CD14-positive monocyte (primary cell): ENCODE measurements around the gene HERC4. TPM values are rescaled to one million over a fixed set of nuclear protein-coding genes. Genes with fewer than 3 reads are reported as not detected.

Experiments used
- DNase-seq, 3 donors: peaks; one replicate each; pipeline ENCODE4 v3.0.0-alpha.2; 2011 to 2022
- H2AFZ ChIP-seq: 2 replicates; pipeline ENCODE4 v1.6.0; 2012; ENCODE audit warnings: mild to moderate bottlenecking, low read depth, low read length, inconsistent platforms; ENCODE audit not compliant: insufficient read depth, poor library complexity, severe bottlenecking
- H3K27ac ChIP-seq, 2 donors: 1 replicate in 1 of 2; 2 replicates in 1 of 2; pipeline ENCODE4 v1.5.1; 2012 to 2013; ENCODE audit warnings: low read length in 2 of 2, control low read depth in 1 of 2, inconsistent platforms in 1 of 2, low read depth in 1 of 2, mild to moderate bottlenecking in 1 of 2
- H3K27me3 ChIP-seq, 2 donors: one replicate each; pipeline versions ENCODE4 v1.6.0 to v1.6.1; 2011 to 2013; ENCODE audit warnings: low read length in 2 of 2; ENCODE audit not compliant: control insufficient read depth in 2 of 2, insufficient read depth in 2 of 2
- H3K36me3 ChIP-seq, 2 donors: replicated peaks in 1 of 2; 1 replicate in 1 of 2; 2 replicates in 1 of 2; pipeline versions ENCODE4 v1.5.1 to v1.6.1; 2012 to 2013; ENCODE audit warnings: low read length in 2 of 2, control low read depth in 1 of 2, inconsistent platforms in 1 of 2, mild to moderate bottlenecking in 1 of 2; ENCODE audit not compliant: insufficient read depth in 2 of 2, control insufficient read depth in 1 of 2
- H3K4me1 ChIP-seq, 2 donors: 1 replicate in 1 of 2; 2 replicates in 1 of 2; pipeline versions ENCODE4 v1.5.1 to v1.6.1; 2012 to 2013; ENCODE audit warnings: low read length in 2 of 2, control low read depth in 1 of 2, inconsistent platforms in 1 of 2, mild to moderate bottlenecking in 1 of 2, moderate library complexity in 1 of 2; ENCODE audit not compliant: insufficient read depth in 2 of 2, control insufficient read depth in 1 of 2
- H3K4me2 ChIP-seq: replicated peaks from 2 replicates; pipeline ENCODE3; 2012; ENCODE audit warnings: low read length, moderate library complexity, mild to moderate bottlenecking; ENCODE audit not compliant: poor library complexity, severe bottlenecking; ENCODE audit errors: extremely low read depth
- H3K4me3 ChIP-seq, 3 experiments: fragments of 200-600 bp in 1 of 3; sonication (generic) in 1 of 3; replicated peaks in 1 of 3; 1 replicate in 2 of 3; 2 replicates in 1 of 3; pipeline ENCODE4 v1.5.1; 2011 to 2013; ENCODE audit warnings: low read length in 3 of 3, mild to moderate bottlenecking in 3 of 3, control low read depth in 2 of 3, low read depth in 2 of 3, inconsistent platforms in 1 of 3, moderate library complexity in 1 of 3
- H3K79me2 ChIP-seq: 2 replicates; pipeline ENCODE4 v1.6.0; 2012; ENCODE audit warnings: mild to moderate bottlenecking, control low read depth, inconsistent platforms, low read length, moderate library complexity; ENCODE audit not compliant: insufficient read depth
- H3K9ac ChIP-seq: 2 replicates; pipeline ENCODE4 v1.6.0; 2017; ENCODE audit warnings: low read length, mild to moderate bottlenecking; ENCODE audit not compliant: insufficient read depth, poor library complexity, severe bottlenecking
- H3K9me3 ChIP-seq, 2 donors: replicated peaks in 1 of 2; 1 replicate in 1 of 2; 2 replicates in 1 of 2; pipeline versions ENCODE4 v1.5.1 to v1.6.1; 2012 to 2013; ENCODE audit warnings: low read length in 2 of 2, control low read depth in 1 of 2; ENCODE audit not compliant: control insufficient read depth in 1 of 2, insufficient read depth in 1 of 2
- H4K20me1 ChIP-seq: 2 replicates; pipeline ENCODE4 v1.6.0; 2012; ENCODE audit warnings: mild to moderate bottlenecking, low read length, control low read depth, moderate library complexity; ENCODE audit not compliant: insufficient read depth
- H3K27ac Mint-ChIP-seq, 7 donors: one replicate each; pipeline ENCODE4 v1.8.0; 2020; ENCODE audit warnings: mild to moderate bottlenecking in 7 of 7, mixed read lengths in 7 of 7, moderate library complexity in 6 of 7, inconsistent platforms in 2 of 7
- H3K27me3 Mint-ChIP-seq, 3 donors: one replicate each; pipeline ENCODE4 v1.8.0; 2021 to 2022; ENCODE audit warnings: low read depth in 3 of 3, mild to moderate bottlenecking in 3 of 3, mixed read lengths in 3 of 3, moderate library complexity in 3 of 3, inconsistent platforms in 1 of 3
- H3K36me3 Mint-ChIP-seq, 2 donors: one replicate each; pipeline ENCODE4 v1.8.0; 2020; ENCODE audit warnings: mixed read lengths in 2 of 2, inconsistent platforms in 1 of 2, mild to moderate bottlenecking in 1 of 2
- H3K4me1 Mint-ChIP-seq: one replicate; pipeline ENCODE4 v1.8.0; 2020; ENCODE audit warnings: mild to moderate bottlenecking, mixed read lengths
- H3K4me3 Mint-ChIP-seq, 2 donors: one replicate each; pipeline ENCODE4 v1.8.0; 2020; ENCODE audit warnings: mild to moderate bottlenecking in 2 of 2, mixed read lengths in 2 of 2, moderate library complexity in 1 of 2
- H3K9me3 Mint-ChIP-seq, 7 donors: one replicate each; pipeline ENCODE4 v1.8.0; 2020 to 2022; ENCODE audit warnings: mixed read lengths in 7 of 7, mild to moderate bottlenecking in 6 of 7, moderate library complexity in 6 of 7, inconsistent platforms in 2 of 7
- CTCF ChIP-seq: fragments of 200-600 bp; IDR thresholded peaks from one replicate; pipeline ENCODE4 v1.8.0; 2022; ENCODE audit warnings: antibody characterized with exemption, mild to moderate bottlenecking
- WGBS: methylation state at CpG from one replicate; pipeline ENCODE4 v1.1.5; 2013; ENCODE audit warnings: missing lambda C conversion rate; ENCODE audit not compliant: insufficient coverage; 5-methylcytosine and 5-hydroxymethylcytosine counted together
- intact Hi-C, 2 donors: fragments of 100-400 bp; cut with micrococcal nuclease; formaldehyde crosslinking; loops; one replicate each; pipeline versions ENCODE4 v1.15.0 to v1.15.1; 2023
- polyA minus RNA-seq: library from RNA; depleted of rRNA, polyadenylated mRNA; stranded (reverse); fragments of >200 nt; gene quantifications from 2 replicates; pipeline ENCODE4 v1.2.3, GENCODE V29; 2012
- polyA plus RNA-seq, 3 donors: library from polyadenylated mRNA; depleted of rRNA in 1 of 3; unstranded in 2 of 3; stranded (reverse) in 1 of 3; fragments of 300-500 nt in 2 of 3; fragments of >200 nt in 1 of 3; fragmentation: Illumina TruSeq in 2 of 3; gene quantifications; 1 replicate in 2 of 3; 2 replicates in 1 of 3; pipeline ENCODE4 v1.2.3, GENCODE V29; 2012 to 2021
- total RNA-seq, 12 experiments: library from RNA in 1 of 12; stranded (reverse) in 1 of 12; fragments of 120-200 nt in 1 of 12; gene quantifications; one replicate each; pipeline ENCODE4 v1.2.4 and lab custom pipeline; 2013 to 2026; ENCODE audit warnings: mixed read lengths in 6 of 12, inconsistent platforms in 1 of 12

Gene HERC4, protein sequence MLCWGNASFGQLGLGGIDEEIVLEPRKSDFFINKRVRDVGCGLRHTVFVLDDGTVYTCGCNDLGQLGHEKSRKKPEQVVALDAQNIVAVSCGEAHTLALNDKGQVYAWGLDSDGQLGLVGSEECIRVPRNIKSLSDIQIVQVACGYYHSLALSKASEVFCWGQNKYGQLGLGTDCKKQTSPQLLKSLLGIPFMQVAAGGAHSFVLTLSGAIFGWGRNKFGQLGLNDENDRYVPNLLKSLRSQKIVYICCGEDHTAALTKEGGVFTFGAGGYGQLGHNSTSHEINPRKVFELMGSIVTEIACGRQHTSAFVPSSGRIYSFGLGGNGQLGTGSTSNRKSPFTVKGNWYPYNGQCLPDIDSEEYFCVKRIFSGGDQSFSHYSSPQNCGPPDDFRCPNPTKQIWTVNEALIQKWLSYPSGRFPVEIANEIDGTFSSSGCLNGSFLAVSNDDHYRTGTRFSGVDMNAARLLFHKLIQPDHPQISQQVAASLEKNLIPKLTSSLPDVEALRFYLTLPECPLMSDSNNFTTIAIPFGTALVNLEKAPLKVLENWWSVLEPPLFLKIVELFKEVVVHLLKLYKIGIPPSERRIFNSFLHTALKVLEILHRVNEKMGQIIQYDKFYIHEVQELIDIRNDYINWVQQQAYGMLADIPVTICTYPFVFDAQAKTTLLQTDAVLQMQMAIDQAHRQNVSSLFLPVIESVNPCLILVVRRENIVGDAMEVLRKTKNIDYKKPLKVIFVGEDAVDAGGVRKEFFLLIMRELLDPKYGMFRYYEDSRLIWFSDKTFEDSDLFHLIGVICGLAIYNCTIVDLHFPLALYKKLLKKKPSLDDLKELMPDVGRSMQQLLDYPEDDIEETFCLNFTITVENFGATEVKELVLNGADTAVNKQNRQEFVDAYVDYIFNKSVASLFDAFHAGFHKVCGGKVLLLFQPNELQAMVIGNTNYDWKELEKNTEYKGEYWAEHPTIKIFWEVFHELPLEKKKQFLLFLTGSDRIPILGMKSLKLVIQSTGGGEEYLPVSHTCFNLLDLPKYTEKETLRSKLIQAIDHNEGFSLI
- total RNA-seq (2013): 46.6 TPM
- polyA plus RNA-seq: 10 to 100 TPM; 10.7 to 17.5 (median 14.3) TPM
- polyA minus RNA-seq: 9.4 and 11.2 TPM in 2 replicates
- total RNA-seq (lab: John Stamatoyannopoulos, UW): 31.7 to 63.8 (median 51.0) reads per million in 11 experiments

DNA sequence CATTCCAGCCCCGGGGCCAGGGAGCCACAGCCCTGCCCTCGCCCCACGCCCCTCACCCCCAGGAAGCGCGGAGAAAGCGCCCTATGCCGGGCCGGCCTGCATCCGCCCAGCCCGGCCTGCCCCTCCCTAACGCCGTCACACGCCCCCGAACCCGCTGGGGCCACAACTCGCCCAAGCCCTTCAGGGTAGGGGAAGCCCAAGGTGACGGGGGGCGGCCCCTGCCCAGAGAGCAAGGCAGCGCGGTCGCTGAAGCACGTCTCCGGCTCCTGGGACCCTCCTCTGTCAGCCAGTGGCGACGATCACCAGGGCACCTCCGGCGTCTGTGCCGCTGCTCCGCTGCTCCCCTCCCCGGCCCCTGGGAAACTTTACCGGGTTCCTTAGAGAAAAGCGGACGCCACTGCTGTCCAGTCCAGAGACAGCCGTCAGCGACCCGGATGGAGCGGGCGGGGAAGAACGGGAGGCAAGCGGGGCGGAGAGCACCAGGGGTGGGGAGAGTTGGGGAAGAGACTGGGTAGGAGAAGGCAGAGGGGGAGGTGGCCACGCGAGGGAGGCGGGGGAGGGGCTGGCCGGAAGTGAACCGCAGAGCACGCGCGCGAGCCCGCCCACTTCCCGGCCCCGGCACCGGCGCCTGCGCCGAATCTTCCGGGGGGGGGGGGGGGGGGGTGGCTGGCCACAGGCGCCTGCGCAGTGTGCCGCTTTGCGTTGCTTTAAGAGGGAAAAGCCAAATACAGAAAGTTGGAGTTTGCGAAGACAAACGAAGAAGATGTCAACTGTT, at the start of gene HERC4:
Gene HERC4, minus strand, starts transcription at position 509 of the 775 bp plus-strand sequence. CDS start 2,175 bp downstream, outside the sequence.
- peaks cover 30% of the 10 kb centered on the region for H3K4me1 Mint-ChIP-seq
- H4K20me1 ChIP-seq: peaks cover 34% of the 10 kb centered on the region
- H3K9me3 ChIP-seq: no peaks in the 10 kb centered on the region
- 0% methylated on average over 43 of the region's 64 CpGs for WGBS
- peak within 1 kb of the TSS; percentile 77 for H3K4me2 ChIP-seq
- peaks cover 15 to 31% of the 10 kb centered on the region in 2 donors for H3K4me1 ChIP-seq
- H3K27ac ChIP-seq: peak within 1 kb of the TSS; percentile 96 to 100
- peak within 1 kb of the TSS; percentile 98 for H3K9ac ChIP-seq
- H3K27ac Mint-ChIP-seq: peak within 1 kb of the TSS; percentile 92 to 97 (median 95)
- no peak for TF ChIP-seq CTCF
- no peaks in the 10 kb centered on the region for H3K9me3 Mint-ChIP-seq
- peak; percentile 87 to 95 (median 94) for DNase-seq
- peaks cover 0 to 11% of the 10 kb centered on the region in 2 donors for H3K36me3 ChIP-seq
- H3K27me3 Mint-ChIP-seq: no peaks in the 10 kb centered on the region
- intact Hi-C loops: loop anchor here (5.0 to 10.0 kb wide), 3 partner anchors 190 to 257 kb away; partner anchors contain the start of genes HNRNPH3 (in 2 of the 2), PBLD (in 2 of the 2) and SIRT1 (in 1 of the 2)
- H3K79me2 ChIP-seq: peaks cover 47% of the 10 kb centered on the region
- no peaks in the 10 kb centered on the region for H3K27me3 ChIP-seq
- H2AFZ ChIP-seq: peak within 1 kb of the TSS; percentile 94
- peak within 1 kb of the TSS; percentile 68 to 100 (median 92) for H3K4me3 ChIP-seq
- H3K4me3 Mint-ChIP-seq: peak within 1 kb of the TSS; percentile 97
- peaks cover 11 to 15% of the 10 kb centered on the region in 2 donors for H3K36me3 Mint-ChIP-seq
